AG04449 (cell line): ENCODE measurements around the gene ECM1.

Experiments
- CTCF ChIA-PET: fragments of 350-600 bp; formaldehyde crosslinking; extraction: SDS; loops from one replicate; lab custom pipeline; 2021; ENCODE audit warnings: antibody characterized with exemption; lab: Yijun Ruan, JAX
- POLR2A ChIA-PET: fragments of 400-600, 350-600 bp; formaldehyde crosslinking; extraction: SDS; loops from one replicate; lab custom pipeline; 2020; ENCODE audit warnings: antibody characterized with exemption, inconsistent platforms; lab: Yijun Ruan, JAX
- DNase-seq: peaks from one replicate; pipeline ENCODE4 v3.0.0-alpha.2; 2010; ENCODE audit warnings: low read depth, low spot score
- H3K4me3 ChIP-seq: 2 replicates; pipeline ENCODE4 v1.5.1; 2011; ENCODE audit warnings: low read depth, mild to moderate bottlenecking, control low read depth, low read length
- CTCF ChIP-seq: IDR thresholded peaks from one replicate; pipeline ENCODE4 v1.5.1; 2011; ENCODE audit warnings: mild to moderate bottlenecking, moderate library complexity, low read length, control low read depth, inconsistent platforms; ENCODE audit not compliant: insufficient read depth; ENCODE audit errors: missing control alignments

ECM1 gene

GRCh38 chr1:150548632-150549495, 41.0 kb downstream of the ECM1 start, which contains the start of gene ADAMTSL4:
TSS of gene ADAMTSL4 (plus strand) at chr1:150549408. CDS start at chr1:150552289, 2,881 bp downstream.
- DNase-seq, result no peak
- ChIA-PET POLR2A (interaction anchor here (0.7 to 1.1 kb wide), 3 partner anchors 13 to 20 kb away, joined by 3 read pairs; no protein-coding TSS in a partner anchor), CTCF (interaction anchor here (0.6 to 13.4 kb wide), 7 partner anchors 11 to 457 kb away, joined by 3 to 133 read pairs (median 4); partner anchors contain the start of gene MINDY1)
- peak within 1 kb of the TSS; percentile 60 for H3K4me3 ChIP-seq
- no peak for TF ChIP-seq CTCF

- POLR2A ChIA-PET, result interaction anchor here (1.1 kb wide), 1 partner anchor 17 kb away, joined by 3 read pairs; no protein-coding TSS in a partner anchor
- H3K4me3 ChIP-seq, result peak overlapping the region; percentile 60
- no peak for TF ChIP-seq CTCF
- CTCF ChIA-PET, result interaction anchor here (1.5 to 13.4 kb wide), 6 partner anchors 10 to 456 kb away, joined by 4 to 133 read pairs (median 6); partner anchors contain the start of gene MINDY1
- DNase-seq, result no peak
Observed at GRCh38 chr1:150549496-150550221, 41.8 kb downstream of the ECM1 start.

GRCh38 chr1:150550222-150551050, 42.5 kb downstream of the ECM1 start:
- ChIA-PET POLR2A (interaction anchor here (0.9 to 1.7 kb wide), 2 partner anchors 10 to 13 kb away, joined by 3 to 8 read pairs; no protein-coding TSS in a partner anchor), CTCF (interaction anchor here (1.0 to 13.4 kb wide), 5 partner anchors 9 to 88 kb away, joined by 3 to 133 read pairs (median 7); no protein-coding TSS in a partner anchor)
- no peak overlapping the region for H3K4me3 ChIP-seq
- DNase-seq, result no peak
- no peak for TF ChIP-seq CTCF

GRCh38 chr1:150551051-150551783, 43.3 kb downstream of the ECM1 start:
- ChIA-PET POLR2A (interaction anchor here (0.9 to 1.7 kb wide), 2 partner anchors 9 to 13 kb away, joined by 3 to 8 read pairs; no protein-coding TSS in a partner anchor), CTCF (interaction anchor here (0.9 to 13.4 kb wide), 9 partner anchors 8 to 296 kb away, joined by 3 to 133 read pairs (median 4); no protein-coding TSS in a partner anchor)
- no peak overlapping the region for H3K4me3 ChIP-seq
- TF ChIP-seq CTCF, result no peak
- no peak for DNase-seq

- TF ChIP-seq CTCF, result no peak
- CTCF ChIA-PET, result interaction anchor here (0.9 to 13.4 kb wide), 9 partner anchors 8 to 296 kb away, joined by 3 to 133 read pairs (median 4); no protein-coding TSS in a partner anchor
- no peak overlapping the region for H3K4me3 ChIP-seq
- POLR2A ChIA-PET, result interaction anchor here (1.7 kb wide), 1 partner anchor 9 kb away, joined by 8 read pairs; no protein-coding TSS in a partner anchor
- no peak for DNase-seq
Observed at GRCh38 chr1:150551784-150552127, 43.8 kb downstream of the ECM1 start.
